ENCODE data around the gene CCDC149. TPM values are rescaled to one million over a fixed set of nuclear protein-coding genes. Genes with fewer than 3 reads are reported as not detected.

CCDC149 gene
- total and polyA plus RNA-seq, 2 of the 8 experiments (the other 6 are each of a cell fraction or from before 2014, with no cell fraction given) = 2.2 to 5.6 TPM

DNA sequence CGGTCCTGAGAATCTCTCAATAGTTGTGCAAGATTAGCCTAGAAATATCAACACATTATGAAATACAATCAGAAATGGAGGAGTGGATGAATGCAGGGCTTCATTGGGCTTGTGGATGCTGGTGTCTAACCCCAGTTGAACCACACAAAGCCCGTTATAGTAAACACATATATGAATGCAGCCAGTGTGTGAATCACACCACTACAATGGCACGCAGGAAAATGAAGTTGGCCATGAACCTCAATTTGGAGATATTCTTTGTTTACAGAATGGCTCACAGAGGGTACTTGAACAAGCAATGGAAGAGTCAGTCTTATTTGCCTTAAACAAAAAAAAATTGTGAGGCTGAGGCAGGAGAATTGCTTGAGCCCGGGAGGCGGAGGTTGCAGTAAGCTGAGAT is 59.7 kb downstream of the CCDC149 start:
- Histone ChIP-seq H2BK20ac (ENCODE audit: low read length) (no peak overlapping the region), H3K79me1 (ENCODE audit: low read depth, low read length) (no peaks in the 10 kb centered on the region), H2BK5ac (ENCODE audit: low read depth, low read length) (no peak overlapping the region), H3K18ac (ENCODE audit: extremely low read depth, low read length) (no peak overlapping the region), H3K4me2 (ENCODE audit: insufficient read depth in 1 of 2, low read depth in 2 of 2, low read length in 2 of 2) (no peak overlapping the region), H4K91ac (replicated peaks; ENCODE audit: insufficient read length, low read length) (no peak overlapping the region), H2BK15ac (ENCODE audit: low read length) (no peak overlapping the region), H3K9ac (replicated peaks in 1 of 4; ENCODE audit: extremely low read depth in 1 of 4, low read depth in 3 of 4, low read length in 3 of 4) (no peak overlapping the region), H2AFZ (ENCODE audit: low read length) (no peak overlapping the region), H3K9me3 (ENCODE audit: insufficient read depth in 2 of 2, low read depth in 1 of 2, low read length in 1 of 2) (no peaks in the 10 kb centered on the region), H2BK120ac (replicated peaks; ENCODE audit: low read depth, low read length) (no peak overlapping the region), H4K8ac (ENCODE audit: extremely low read depth, insufficient read depth, low read length) (no peak overlapping the region), H3K23ac (ENCODE audit: insufficient read length) (no peak overlapping the region), H2AK5ac (ENCODE audit: low read depth, low read length) (no peak overlapping the region), H3K27ac (ENCODE audit: low read depth, low read length) (no peak overlapping the region), H3K4me3 (ENCODE audit: extremely low read depth in 1 of 4, insufficient read depth in 2 of 4, low read depth in 3 of 4, low read length in 4 of 4) (no peak overlapping the region), H3K27me3 (replicated peaks in 1 of 4; ENCODE audit: control insufficient read depth in 3 of 4, extremely low read depth in 1 of 4, insufficient read depth in 3 of 4, low read length in 3 of 4) (no peaks in the 10 kb centered on the region), H4K20me1 (replicated peaks in 1 of 2; ENCODE audit: control insufficient read depth in 1 of 2, insufficient read depth in 2 of 2, low read length in 2 of 2) (no peaks in the 10 kb centered on the region), H2BK12ac (ENCODE audit: low read depth, low read length) (no peak overlapping the region), H3K4me1 (replicated peaks in 1 of 4; ENCODE audit: control insufficient read depth in 3 of 4, insufficient read depth in 4 of 4, low read length in 3 of 4) (no peaks in the 10 kb centered on the region; a peak in 1 of 7 replicates), H3K36me3 (ENCODE audit: control insufficient read depth in 2 of 4, insufficient read depth in 4 of 4, low read length in 3 of 4) (no peaks in the 10 kb centered on the region), H3K56ac (replicated peaks; ENCODE audit: insufficient read length, low read depth, low read length) (no peak overlapping the region), H3K4ac (replicated peaks; ENCODE audit: insufficient read length, low read depth, low read length) (no peak overlapping the region), H4K5ac (ENCODE audit: insufficient read length, low read depth, low read length) (no peak overlapping the region), H3K79me2 (ENCODE audit: control insufficient read depth in 1 of 2, insufficient read depth in 2 of 2, low read length in 2 of 2) (no peaks in the 10 kb centered on the region), H3K14ac (ENCODE audit: insufficient read length) (no peak overlapping the region), H3K23me2 (ENCODE audit: low read depth, low read length) (no peaks in the 10 kb centered on the region; the same call in 1 of the 2 replicates)
- WGBS, 2 experiments (ENCODE audit: extremely low coverage in 1 of 2, insufficient coverage in 1 of 2, insufficient read length in 1 of 2, insufficient replicate concordance in 2 of 2, low coverage in 1 of 2, low lambda C conversion rate in 2 of 2, missing lambda C conversion rate in 1 of 2) = 90% methylated on average over 5 of the region's 5 CpGs; no CpG with 5 or more reads in 1 of the 2 experiments
- TF ChIP-seq EGR1 (IDR thresholded peaks at IDR 0.05; ENCODE audit: borderline replicate concordance, low read depth, low read length) (no peak), CTBP2 (IDR thresholded peaks at IDR 0.05; ENCODE audit: borderline replicate concordance, insufficient read depth, insufficient read length, low read length) (no peak), TAF1 (IDR thresholded peaks at IDR 0.05; ENCODE audit: low read depth, low read length) (no peak), SP1 (IDR thresholded peaks at IDR 0.05; ENCODE audit: low read depth, low read length) (no peak), MAFK (IDR thresholded peaks at IDR 0.05; ENCODE audit: low read depth, low read length) (no peak), TBP (IDR thresholded peaks at IDR 0.05; ENCODE audit: low read depth, low read length) (no peak), TCF12 (IDR thresholded peaks at IDR 0.05; ENCODE audit: low read depth, low read length) (no peak), EP300 (IDR thresholded peaks at IDR 0.05; ENCODE audit: borderline replicate concordance in 1 of 2, low read depth in 2 of 2, low read length in 2 of 2) (no peak), PHF8 (conservative IDR thresholded peaks at IDR 0.05; ENCODE audit: low read depth, low read length) (no peak), CHD1 (IDR thresholded peaks at IDR 0.05; ENCODE audit: low read depth, low read length) (no peak)
- POLR2A ChIA-PET (ENCODE audit: partially characterized antibody) = no interaction called here
- no peak for DNase-seq (ENCODE audit: low read depth in 1 of 2, low spot score in 2 of 2)
- CTCF ChIA-PET (ENCODE audit: partially characterized antibody) = no interaction called here
- FAIRE-seq = no peak
